Measurements from ENCODE around the gene RIC8B.
A peak's percentile ranks its signal among the peaks of the same experiment; 100 is the strongest.
"Not testable (repeated sequence)": the region's sequence is repeated elsewhere in the genome, so short reads cannot be mapped to it uniquely, and the experiment has no call there.

Gene RIC8B

GRCh38 chr12:106901276-106901675 lies 126.8 kb downstream of the RIC8B start:
- DNase-seq (ENCODE audit: low read depth in 2 of 3, low spot score in 2 of 3) = no peak

- DNase-seq (ENCODE audit: low read depth in 2 of 3, low spot score in 2 of 3) = no peak
These were observed 127.6 kb downstream of the RIC8B start for GRCh38 chr12:106902053-106902452.

- peak; percentile 35 to 54 (median 40) for DNase-seq (ENCODE audit: low read depth in 2 of 3, low spot score in 2 of 3)
These were observed 128.9 kb downstream of the RIC8B start for GRCh38 chr12:106903241-106903945.

GRCh38 chr12:106906715-106907114 lies 132.2 kb downstream of the RIC8B start:
- no peak for DNase-seq (ENCODE audit: low read depth in 2 of 3, low spot score in 2 of 3)

- DNase-seq (ENCODE audit: low read depth in 2 of 3, low spot score in 2 of 3) = no peak
These were observed 132.9 kb downstream of the RIC8B start for GRCh38 chr12:106907411-106907810.

GRCh38 chr12:106907846-106908245 lies 133.4 kb downstream of the RIC8B start:
- no peak for DNase-seq (ENCODE audit: low read depth in 2 of 3, low spot score in 2 of 3)

GRCh38 chr12:106908561-106908960 lies 134.1 kb downstream of the RIC8B start:
- DNase-seq (ENCODE audit: low read depth in 2 of 3, low spot score in 2 of 3) = no peak

- DNase-seq (ENCODE audit: low read depth in 2 of 3, low spot score in 2 of 3) = no peak
These were observed 135.7 kb downstream of the RIC8B start for GRCh38 chr12:106910202-106910601.

- no peak for DNase-seq (ENCODE audit: low read depth in 2 of 3, low spot score in 2 of 3)
These were observed 137.1 kb downstream of the RIC8B start for GRCh38 chr12:106911581-106911980.

GRCh38 chr12:106913456-106913855 lies 139.0 kb downstream of the RIC8B start:
- DNase-seq (ENCODE audit: low read depth in 2 of 3, low spot score in 2 of 3) = no peak

GRCh38 chr12:106914796-106915634 lies 140.5 kb downstream of the RIC8B start:
- DNase-seq (ENCODE audit: low read depth in 2 of 3, low spot score in 2 of 3) = no peak

GRCh38 chr12:106915635-106916026 lies 141.1 kb downstream of the RIC8B start:
- DNase-seq (ENCODE audit: low read depth in 2 of 3, low spot score in 2 of 3) = no peak

- no peak for DNase-seq (ENCODE audit: low read depth in 2 of 3, low spot score in 2 of 3)
These were observed 143.0 kb downstream of the RIC8B start for GRCh38 chr12:106917503-106917902.

GRCh38 chr12:106918746-106919145 lies 144.3 kb downstream of the RIC8B start:
- DNase-seq (ENCODE audit: low read depth in 2 of 3, low spot score in 2 of 3) = no peak

GRCh38 chr12:106919910-106920544 lies 145.5 kb downstream of the RIC8B start:
- no peak for DNase-seq (ENCODE audit: low read depth in 2 of 3, low spot score in 2 of 3)

GRCh38 chr12:106921976-106922375 lies 147.5 kb downstream of the RIC8B start:
- DNase-seq (ENCODE audit: low read depth in 2 of 3, low spot score in 2 of 3) = not testable (repeated sequence)

GRCh38 chr12:106923594-106923993 lies 149.1 kb downstream of the RIC8B start:
- not testable (repeated sequence) for DNase-seq (ENCODE audit: low read depth in 2 of 3, low spot score in 2 of 3)

- DNase-seq (ENCODE audit: low read depth in 2 of 3, low spot score in 2 of 3) = no peak
These were observed 149.9 kb downstream of the RIC8B start for GRCh38 chr12:106924268-106924861.

GRCh38 chr12:106926657-106927056 lies 152.2 kb downstream of the RIC8B start:
- DNase-seq (ENCODE audit: low read depth in 2 of 3, low spot score in 2 of 3) = no peak

- DNase-seq (ENCODE audit: low read depth in 2 of 3, low spot score in 2 of 3) = no peak
These were observed 159.8 kb downstream of the RIC8B start for GRCh38 chr12:106934277-106934676.

Data from activated CD8-positive, alpha-beta memory T cell treated with anti-CD3 and anti-CD28 coated beads for 48 hours (primary cell).